ENCODE data around the gene CTNNBIP1. TPM values are rescaled to one million over a fixed set of nuclear protein-coding genes. Genes with fewer than 3 reads are reported as not detected.

The CTNNBIP1 gene
- total RNA-seq, 1 experiment from 2014 or later, result 31.3 TPM

- RAD21 ChIA-PET (ENCODE audit: low non-redundant PET in 1 of 2, low total read pairs in 2 of 2, uncharacterized antibody in 2 of 2, unreplicated experiment in 2 of 2), result no interaction called here
- no TSS peak for BruUV-seq (replicated peaks)
- TF ChIP-seq ELF1 (IDR thresholded peaks at IDR 0.05; ENCODE audit: borderline replicate concordance, low read depth) (no peak), EZH2 (IDR thresholded peaks at IDR 0.05) (no peak), RAD21 (IDR thresholded peaks at IDR 0.05; ENCODE audit: low read depth) (no peak), FOSL1 (IDR thresholded peaks at IDR 0.05; ENCODE audit: low read depth) (no peak), ZFX (IDR thresholded peaks at IDR 0.05) (no peak), JUND (IDR thresholded peaks at IDR 0.05) (no peak), REST (IDR thresholded peaks at IDR 0.05; ENCODE audit: low read depth) (no peak), SIN3A (IDR thresholded peaks at IDR 0.05; ENCODE audit: low read depth) (no peak), TCF7L2 (IDR thresholded peaks at IDR 0.05; ENCODE audit: borderline replicate concordance, extremely low read depth, insufficient read depth, insufficient read length) (no peak), SP1 (IDR thresholded peaks at IDR 0.05; ENCODE audit: low read depth) (no peak), ZNF274 (IDR thresholded peaks at IDR 0.05; ENCODE audit: low read depth, low read length) (no peak)
- TF ChIP-seq, protein P1, sequence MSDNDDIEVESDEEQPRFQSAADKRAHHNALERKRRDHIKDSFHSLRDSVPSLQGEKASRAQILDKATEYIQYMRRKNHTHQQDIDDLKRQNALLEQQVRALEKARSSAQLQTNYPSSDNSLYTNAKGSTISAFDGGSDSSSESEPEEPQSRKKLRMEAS (IDR thresholded peaks at IDR 0.05), result no peak
- TF ChIP-seq, protein P2, sequence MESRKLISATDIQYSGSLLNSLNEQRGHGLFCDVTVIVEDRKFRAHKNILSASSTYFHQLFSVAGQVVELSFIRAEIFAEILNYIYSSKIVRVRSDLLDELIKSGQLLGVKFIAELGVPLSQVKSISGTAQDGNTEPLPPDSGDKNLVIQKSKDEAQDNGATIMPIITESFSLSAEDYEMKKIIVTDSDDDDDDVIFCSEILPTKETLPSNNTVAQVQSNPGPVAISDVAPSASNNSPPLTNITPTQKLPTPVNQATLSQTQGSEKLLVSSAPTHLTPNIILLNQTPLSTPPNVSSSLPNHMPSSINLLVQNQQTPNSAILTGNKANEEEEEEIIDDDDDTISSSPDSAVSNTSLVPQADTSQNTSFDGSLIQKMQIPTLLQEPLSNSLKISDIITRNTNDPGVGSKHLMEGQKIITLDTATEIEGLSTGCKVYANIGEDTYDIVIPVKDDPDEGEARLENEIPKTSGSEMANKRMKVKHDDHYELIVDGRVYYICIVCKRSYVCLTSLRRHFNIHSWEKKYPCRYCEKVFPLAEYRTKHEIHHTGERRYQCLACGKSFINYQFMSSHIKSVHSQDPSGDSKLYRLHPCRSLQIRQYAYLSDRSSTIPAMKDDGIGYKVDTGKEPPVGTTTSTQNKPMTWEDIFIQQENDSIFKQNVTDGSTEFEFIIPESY (IDR thresholded peaks at IDR 0.05; ENCODE audit: extremely low read depth, insufficient replicate concordance, low read length), result no peak
- CTCF ChIA-PET, result interaction anchor here (0.9 to 1.8 kb wide), 3 partner anchors 42 to 88 kb away, joined by 4 to 7 read pairs (median 5); partner anchors contain the start of genes LZIC and NMNAT1
- Histone ChIP-seq H3K27ac (ENCODE audit: low read depth, low read length) (no peak overlapping the region), H3K27me3 (ENCODE audit: insufficient read depth, low read length) (no peaks in the 10 kb centered on the region), H3K36me3 (ENCODE audit: control insufficient read depth in 1 of 2, insufficient read depth in 2 of 2, low read length in 2 of 2) (no peaks in the 10 kb centered on the region), H2AFZ (ENCODE audit: low read depth, low read length, poor library complexity, severe bottlenecking) (no peak overlapping the region), H3K4me3 (replicated peaks in 1 of 2; ENCODE audit: low read depth in 1 of 2, low read length in 2 of 2) (no peak overlapping the region), H3K9me2 (ENCODE audit: insufficient read depth) (no peaks in the 10 kb centered on the region), H3K4me1 (ENCODE audit: control insufficient read depth in 1 of 2, insufficient read depth in 2 of 2, low read length in 2 of 2) (peaks cover 3 to 16% of the 10 kb centered on the region in 2 experiments; a peak in 3 of 4 replicates), H4K20me1 (ENCODE audit: insufficient read depth) (no peaks in the 10 kb centered on the region), H3K4me2 (ENCODE audit: low read length) (no peak overlapping the region), H3K79me2 (ENCODE audit: insufficient read depth, low read length) (no peaks in the 10 kb centered on the region), H3K9ac (ENCODE audit: low read length) (no peak overlapping the region), H3K9me3 (ENCODE audit: control insufficient read depth in 1 of 2, insufficient read depth in 1 of 2, low read depth in 1 of 2, low read length in 2 of 2) (no peaks in the 10 kb centered on the region)
- intact Hi-C loops (cut with micrococcal nuclease), result no loop called here
- POLR2A ChIA-PET, result no interaction called here
- no peak for DNase-seq (ENCODE audit: low read depth, low spot score)
- ATAC-seq, result no peak
Measured at GRCh38 chr1:9872430-9873165, 37.5 kb downstream of the CTNNBIP1 start.

All from HCT116 (cell line).